K562 (cell line): ENCODE measurements around the gene JMJD1C. TPM values are rescaled to one million over a fixed set of nuclear protein-coding genes. Genes with fewer than 3 reads are reported as not detected.

ENCODE experiments used
- ATAC-seq: fragments of 200-7000 bp; cut with Tn5 transposase; 3 replicates; pipeline ENCODE4 v1.9.1; 2020; ENCODE audit warnings: moderate library complexity
- BruUV-seq: library from RNA; stranded (reverse); fragments of 400-500 nt; replicated peaks from 2 replicates; lab custom pipeline; 2021; lab: Mats Ljungman, UMichigan
- CTCF ChIA-PET: fragments of 300-600 bp; formaldehyde crosslinking; extraction: SDS; loops from one replicate; lab custom pipeline; 2021; ENCODE audit warnings: low intra/inter-chr PET ratio; lab: Yijun Ruan, JAX
- POLR2A ChIA-PET: fragments of 300-600, 350-650 bp; sonication (Branson Sonifier 250); formaldehyde crosslinking; extraction: SDS; loops from one replicate; lab custom pipeline; 2021; ENCODE audit warnings: antibody characterized with exemption, inconsistent platforms; lab: Yijun Ruan, JAX
- DNase-seq, 4 experiments: peaks; one replicate each; pipeline versions ENCODE4 v3.0.0 to v3.0.0-alpha.2; 2011 to 2018; ENCODE audit warnings: low spot score in 3 of 4, mixed read lengths in 3 of 4; ENCODE audit errors: extremely low read depth in 1 of 4
- FAIRE-seq: peaks from 2 replicates; lab custom pipeline; 2011; peaks lifted over from hg19 to GRCh38; lab: Jason Lieb, UNC
- H2AFZ ChIP-seq: 2 replicates; pipeline ENCODE4 v1.6.0; 2011; ENCODE audit warnings: low read depth, low read length, control low read depth, inconsistent platforms
- H3K27ac ChIP-seq: fragments of 200-600 bp; 3 replicates; pipeline ENCODE4 v1.8.0; 2011; ENCODE audit warnings: low read depth, mild to moderate bottlenecking, control low read depth, inconsistent platforms, low read length, moderate library complexity, mixed read lengths; ENCODE audit errors: extremely low read depth
- H3K27me3 ChIP-seq, 2 experiments: fragments of 300-600 bp in 1 of 2; 2 replicates in 1 of 2; 3 replicates in 1 of 2; pipeline versions ENCODE4 v1.6.0 to v1.8.0; 2011; ENCODE audit warnings: inconsistent platforms in 2 of 2, low read length in 2 of 2, mild to moderate bottlenecking in 1 of 2, mixed read lengths in 1 of 2, moderate library complexity in 1 of 2; ENCODE audit not compliant: control insufficient read depth in 2 of 2, insufficient read depth in 2 of 2
- H3K36me3 ChIP-seq: fragments of 300-600 bp; 3 replicates; pipeline ENCODE4 v1.8.0; 2011; ENCODE audit warnings: mild to moderate bottlenecking, low read length, inconsistent platforms; ENCODE audit not compliant: control insufficient read depth, insufficient read depth
- H3K4me1 ChIP-seq, 2 experiments: fragments of 200-600 bp in 1 of 2; replicated peaks in 1 of 2; 2 replicates in 1 of 2; 3 replicates in 1 of 2; pipeline versions ENCODE4 v1.5.1 to v1.8.0; 2011; ENCODE audit warnings: inconsistent platforms in 2 of 2, low read length in 2 of 2, mild to moderate bottlenecking in 1 of 2, mixed read lengths in 1 of 2, moderate library complexity in 1 of 2; ENCODE audit not compliant: control insufficient read depth in 2 of 2, insufficient read depth in 2 of 2
- H3K4me2 ChIP-seq: 2 replicates; pipeline ENCODE4 v1.6.1; 2011; ENCODE audit warnings: low read length, control low read depth, inconsistent platforms, mixed read lengths; ENCODE audit not compliant: insufficient read depth
- H3K4me3 ChIP-seq: fragments of 200-600 bp; sonication (generic), shearing (Covaris generic); 2 replicates; pipeline ENCODE4 v1.5.1; 2016; ENCODE audit warnings: control low read depth, inconsistent platforms
- H3K79me2 ChIP-seq: fragments of 200-600 bp; 3 replicates; pipeline ENCODE4 v1.8.0; 2011; ENCODE audit warnings: low read length, inconsistent platforms; ENCODE audit not compliant: control insufficient read depth, insufficient read depth
- H3K9ac ChIP-seq, 2 experiments: 2 replicates each; pipeline versions ENCODE4 v1.6.0 to v1.6.1; 2011; ENCODE audit warnings: low read depth in 2 of 2, low read length in 2 of 2, control low read depth in 1 of 2, inconsistent platforms in 1 of 2, mild to moderate bottlenecking in 1 of 2, mixed read lengths in 1 of 2; ENCODE audit not compliant: insufficient read depth in 1 of 2
- H3K9me1 ChIP-seq: one replicate; pipeline ENCODE4 v1.6.0; 2011; ENCODE audit warnings: inconsistent platforms, mild to moderate bottlenecking, low read length, moderate library complexity; ENCODE audit not compliant: control insufficient read depth, insufficient read depth
- H3K9me3 ChIP-seq: replicated peaks from 2 replicates; pipeline ENCODE4 v1.5.1; 2011; ENCODE audit warnings: low read depth, low read length, inconsistent platforms; ENCODE audit not compliant: control insufficient read depth, insufficient read depth
- H4K20me1 ChIP-seq: replicated peaks from 2 replicates; pipeline ENCODE4 v1.6.1; 2011; ENCODE audit warnings: low read length, inconsistent platforms, mixed read lengths; ENCODE audit not compliant: control insufficient read depth, insufficient read depth
- CHAMP1 ChIP-seq: fragments of 450-650 bp; IDR thresholded peaks from 2 replicates; pipeline ENCODE4 v1.6.1; 2016; ENCODE audit warnings: mild to moderate bottlenecking
- ETS1 ChIP-seq: conservative IDR thresholded peaks from 2 replicates; pipeline ENCODE4 v1.6.1; 2011; ENCODE audit warnings: low read depth, mild to moderate bottlenecking, low read length; ENCODE audit not compliant: control insufficient read depth
- KDM1A ChIP-seq, 2 experiments: fragments of 450-650 bp; IDR thresholded peaks; 2 replicates each; pipeline ENCODE4 v1.6.1; 2016; ENCODE audit warnings: mild to moderate bottlenecking in 2 of 2
- ZNF146 ChIP-seq: IDR thresholded peaks from one replicate; pipeline ENCODE4 v1.6.1; 2018; ENCODE audit warnings: missing compliant biosample characterization; ENCODE audit not compliant: unreplicated experiment
- in situ Hi-C: fragments of 300-500 bp; cut with MboI; formaldehyde crosslinking; loops from 4 replicates; pipeline ENCODE4 v1.15.0; 2018; ENCODE audit warnings: inconsistent platforms, mixed read lengths
- intact Hi-C: fragments of 100-400 bp; cut with micrococcal nuclease; formaldehyde crosslinking; loops from 2 replicates; pipeline ENCODE4 v1.14.2; 2022
- polyA plus RNA-seq, 8 experiments: library from polyadenylated mRNA; depleted of rRNA in 4 of 8; stranded (reverse) in 5 of 8; unstranded in 3 of 8; fragments of >200 nt; fragmentation: Nextera tagmentation in 2 of 8; fragmentation: Illumina TruSeq in 1 of 8; extraction: Ambion mirVana in 2 of 8; extraction: Trizol in 1 of 8; gene quantifications; 2 replicates each; pipeline versions ENCODE4 v1.2.1 to v1.2.3, GENCODE V29; 2011 to 2014; ENCODE audit warnings: inconsistent platforms in 1 of 8, missing spikeins in 1 of 8
- total RNA-seq, 7 experiments: library from RNA; depleted of rRNA in 6 of 7; stranded (reverse); fragments of >200 nt in 6 of 7; fragmentation: Illumina TruSeq in 2 of 7; extraction: Trizol in 2 of 7; gene quantifications; 2 replicates each; pipeline versions ENCODE4 v1.2.1 to v1.2.3, GENCODE V29; 2011 to 2021; ENCODE audit warnings: low replicate concordance in 1 of 7

The JMJD1C gene
- total and polyA plus RNA-seq, 9 of the 15 experiments (the other 6 are each of a cell fraction or from before 2014, with no cell fraction given), result 25.3 to 68.0 (median 47.2) TPM

- FAIRE-seq (no peak), ATAC-seq (no peak), DNase-seq (no peak)
- H3K9me1 ChIP-seq, result no peaks in the 10 kb centered on the region
- H3K79me2 ChIP-seq, result peaks cover 65% of the 10 kb centered on the region
- intact Hi-C loops (no loop called here), in situ Hi-C loops (no loop called here)
- H3K36me3 ChIP-seq, result peaks cover 3% of the 10 kb centered on the region; the same call in 1 of the 3 replicates
- H3K27me3 ChIP-seq, result no peaks in the 10 kb centered on the region
- POLR2A ChIA-PET, result no interaction called here
- H4K20me1 ChIP-seq, result no peaks in the 10 kb centered on the region
- TF ChIP-seq ZNF146 (CRISPR knock-in tag) (peak; percentile 83), CHAMP1 (no peak), KDM1A (IDR thresholded peaks at IDR 0.05) (0 out of 4 replicates have a peak, but pooled peaks of 1 of the 2 experiments have one; percentile 18), ETS1 (no peak)
- H3K27ac ChIP-seq, result no peak overlapping the region
- no peaks in the 10 kb centered on the region; a peak in 1 of 5 replicates for H3K4me1 ChIP-seq
- CTCF ChIA-PET, result no interaction called here
- no TSS peak for BruUV-seq
- H3K4me3 ChIP-seq, result no peak overlapping the region
- no peak overlapping the region for H3K4me2 ChIP-seq
- H2AFZ ChIP-seq, result no peak overlapping the region
- H3K9ac ChIP-seq, result no peak overlapping the region
- H3K9me3 ChIP-seq, result no peaks in the 10 kb centered on the region
These were observed 13.3 kb downstream of the JMJD1C start for GRCh38 chr10:63452524-63452923.
